Epidermal melanocyte (primary cell): ENCODE results near the gene FAM98C.

Experiments
- DNase-seq: peaks from one replicate; pipeline ENCODE4 v3.0.0; 2011; ENCODE audit warnings: low spot score; ENCODE audit not compliant: insufficient read length

Gene FAM98C

GRCh38 chr19:38377052-38377451 lies 25.8 kb upstream of the FAM98C start:
- no peak for DNase-seq

GRCh38 chr19:38378866-38379265 lies 24.0 kb upstream of the FAM98C start:
- peak; percentile 3 for DNase-seq

GRCh38 chr19:38381138-38381537 lies 21.8 kb upstream of the FAM98C start:
- DNase-seq: no peak

- peak; percentile 1 for DNase-seq
These were observed 19.7 kb upstream of the FAM98C start for GRCh38 chr19:38383184-38383583.

- peak; percentile 12 for DNase-seq
These were observed 19.1 kb upstream of the FAM98C start for GRCh38 chr19:38383743-38384142.

GRCh38 chr19:38384209-38385027 lies 18.5 kb upstream of the FAM98C start:
- DNase-seq: no peak

- no peak for DNase-seq
These were observed 17.7 kb upstream of the FAM98C start for GRCh38 chr19:38385057-38385803.

- no peak for DNase-seq
These were observed 17.1 kb upstream of the FAM98C start for GRCh38 chr19:38385804-38386257.

- no peak for DNase-seq
These were observed 16.5 kb upstream of the FAM98C start for GRCh38 chr19:38386300-38386970.

GRCh38 chr19:38386971-38387549 lies 15.8 kb upstream of the FAM98C start:
- no peak for DNase-seq

- DNase-seq: peak; percentile 99
These were observed 15.1 kb upstream of the FAM98C start, which contains the start of gene GGN for GRCh38 chr19:38387550-38388348. Gene GGN (minus strand): TSS chr19:38388034. CDS start chr19:38387261, 773 bp downstream.

GRCh38 chr19:38388349-38389100 lies 14.4 kb upstream of the FAM98C start, which contains the start of gene SPRED3:
Gene SPRED3 (plus strand): TSS chr19:38388697. CDS start chr19:38390303, 1,606 bp downstream.
- DNase-seq: peak; percentile 77

GRCh38 chr19:38389101-38389925 lies 13.6 kb upstream of the FAM98C start:
- peak; percentile 75 for DNase-seq

GRCh38 chr19:38389957-38390924 lies 12.7 kb upstream of the FAM98C start:
- no peak for DNase-seq

GRCh38 chr19:38391911-38392464 lies 10.9 kb upstream of the FAM98C start:
- DNase-seq: no peak

- no peak for DNase-seq
These were observed 10.1 kb upstream of the FAM98C start for GRCh38 chr19:38392707-38393308.

GRCh38 chr19:38394488-38394887 lies 8.4 kb upstream of the FAM98C start:
- DNase-seq: no peak
